GM23338 (cell line): ENCODE measurements around the gene INHBC.

Source experiments
- CTCF ChIP-seq, 2 experiments: fragments of 200-600 bp in 1 of 2; sonication (generic) in 1 of 2; conservative IDR thresholded peaks; 2 replicates each; pipeline versions ENCODE4 v1.5.1 to v1.6.1; 2016 to 2017; ENCODE audit warnings: antibody characterized with exemption in 2 of 2, low read depth in 2 of 2, mild to moderate bottlenecking in 2 of 2, moderate library complexity in 1 of 2
- ETS1 ChIP-seq: IDR thresholded peaks from 2 replicates; pipeline ENCODE4 v1.6.1; 2016; ENCODE audit warnings: antibody characterized with exemption

- no peak for TF ChIP-seq CTCF (conservative IDR thresholded peaks at IDR 0.05; ENCODE audit: low read depth in 2 of 2)
- TF ChIP-seq ETS1: no peak
Observed at GRCh38 chr12:57444744-57445143, 10.2 kb downstream of the INHBC start.
